HCT116 (cell line): ENCODE results near the gene KCNIP4.

Experiments used
- CBX3 ChIP-seq: IDR thresholded peaks from 2 replicates; pipeline ENCODE4 v1.6.1; 2012; ENCODE audit warnings: low read depth
- CTCF ChIP-seq, 3 experiments: fragments of 200-600 bp in 1 of 3; sonication (generic) in 1 of 3; IDR thresholded peaks in 2 of 3; conservative IDR thresholded peaks in 1 of 3; 2 replicates each; pipeline ENCODE4 v1.5.1; 2012 to 2017; ENCODE audit warnings: low read depth in 2 of 3, low read length in 2 of 3, antibody characterized with exemption in 1 of 3, borderline replicate concordance in 1 of 3, control low read depth in 1 of 3, mild to moderate bottlenecking in 1 of 3, mixed read lengths in 1 of 3, mixed run types in 1 of 3, moderate library complexity in 1 of 3; ENCODE audit not compliant: insufficient read depth in 1 of 3
- EGR1 ChIP-seq: IDR thresholded peaks from 2 replicates; pipeline ENCODE4 v1.6.1; 2012; ENCODE audit warnings: low read depth
- EZH2 ChIP-seq: fragments of 200-600 bp; sonication (generic); IDR thresholded peaks from 2 replicates; pipeline ENCODE4 v1.6.1; 2017; ENCODE audit warnings: antibody characterized with exemption, mixed run types
- EZH2phosphoT487 ChIP-seq: fragments of 200-600 bp; IDR thresholded peaks from 2 replicates; pipeline ENCODE4 v1.6.1; 2018; ENCODE audit warnings: antibody characterized with exemption, borderline replicate concordance
- JUND ChIP-seq: IDR thresholded peaks from 2 replicates; pipeline ENCODE4 v1.6.1; 2012
- MAX ChIP-seq: IDR thresholded peaks from 2 replicates; pipeline ENCODE4 v1.6.1; 2012
- POLR2A ChIP-seq: IDR thresholded peaks from 2 replicates; pipeline ENCODE4 v1.7.0; 2011; ENCODE audit warnings: borderline replicate concordance; ENCODE audit not compliant: insufficient read depth, insufficient read length; ENCODE audit errors: extremely low read depth
- POLR2AphosphoS5 ChIP-seq: IDR thresholded peaks from 2 replicates; pipeline ENCODE4 v1.6.1; 2011; ENCODE audit warnings: mild to moderate bottlenecking, low read depth, low read length, moderate library complexity
- RAD21 ChIP-seq: IDR thresholded peaks from 2 replicates; pipeline ENCODE4 v1.6.1; 2012; ENCODE audit warnings: low read depth, mild to moderate bottlenecking
- SIN3A ChIP-seq: IDR thresholded peaks from 2 replicates; pipeline ENCODE4 v1.6.1; 2012; ENCODE audit warnings: low read depth
- SP1 ChIP-seq: IDR thresholded peaks from 2 replicates; pipeline ENCODE4 v1.6.1; 2012; ENCODE audit warnings: low read depth
- TCF7L2 ChIP-seq: IDR thresholded peaks from 2 replicates; pipeline ENCODE4 v1.7.0; 2011; ENCODE audit warnings: borderline replicate concordance, inconsistent platforms; ENCODE audit not compliant: insufficient read depth, insufficient read length; ENCODE audit errors: extremely low read depth
- YY1 ChIP-seq: IDR thresholded peaks from 2 replicates; pipeline ENCODE4 v1.6.1; 2011; ENCODE audit warnings: low read length, low read depth, moderate library complexity, mild to moderate bottlenecking; ENCODE audit not compliant: insufficient replicate concordance; ENCODE audit errors: extremely low read depth

GRCh38 chr4:21856301-21856700, 92.3 kb downstream of the KCNIP4 start:
- TF ChIP-seq CTCF (IDR thresholded peaks at IDR 0.05 in 2 of 3, conservative IDR thresholded peaks at IDR 0.05 in 1 of 3; ENCODE audit: borderline replicate concordance in 1 of 3, insufficient read depth in 1 of 3, low read depth in 2 of 3, low read length in 2 of 3) = no peak
- TF ChIP-seq EZH2 = no peak
- TF ChIP-seq POLR2A = no peak
- no peak for TF ChIP-seq RAD21
- TF ChIP-seq EZH2phosphoT487 = no peak
- TF ChIP-seq YY1 = no peak
- TF ChIP-seq MAX = no peak
- no peak for TF ChIP-seq SP1
- TF ChIP-seq SIN3A = no peak
- TF ChIP-seq CBX3 = no peak
- TF ChIP-seq TCF7L2 = no peak
- TF ChIP-seq JUND = no peak
- TF ChIP-seq EGR1 = no peak
- no peak for TF ChIP-seq POLR2AphosphoS5
